ENCODE measurements around the gene SRSF8.
"Not testable (repeated sequence)": the region's sequence is repeated elsewhere in the genome, so short reads cannot be mapped to it uniquely, and the experiment has no call there.

Gene SRSF8

GRCh38 chr11:95066716-95067038 is at the start of gene SRSF8:
SRSF8 (plus strand) TSS chr11:95066919; CDS start chr11:95067227, 308 bp downstream.
- DNase-seq = no peak

GRCh38 chr11:95021468-95021867 is 45.3 kb upstream of the SRSF8 start:
- DNase-seq = not testable (repeated sequence)

GRCh38 chr11:95024958-95025357 is 41.8 kb upstream of the SRSF8 start, which contains the start of gene KDM4E:
KDM4E (plus strand) TSS chr11:95025258; CDS start chr11:95025558, 300 bp downstream.
- DNase-seq = no peak

- DNase-seq = not testable (repeated sequence)
These were observed 41.1 kb upstream of the SRSF8 start for GRCh38 chr11:95025594-95025993.

- no peak for DNase-seq
These were observed 38.4 kb upstream of the SRSF8 start for GRCh38 chr11:95028357-95028756.

GRCh38 chr11:95033051-95033450 is 33.7 kb upstream of the SRSF8 start:
- no peak for DNase-seq

GRCh38 chr11:95035316-95035715 is 31.4 kb upstream of the SRSF8 start:
- no peak for DNase-seq

- DNase-seq = not testable (repeated sequence)
These were observed 29.2 kb upstream of the SRSF8 start for GRCh38 chr11:95037356-95038035.

- DNase-seq = no peak
These were observed 24.5 kb upstream of the SRSF8 start for GRCh38 chr11:95042239-95042638.

- no peak for DNase-seq
These were observed 23.8 kb upstream of the SRSF8 start for GRCh38 chr11:95042906-95043305.

GRCh38 chr11:95044010-95044409 is 22.7 kb upstream of the SRSF8 start:
- DNase-seq = no peak

GRCh38 chr11:95045812-95046211 is 20.9 kb upstream of the SRSF8 start:
- no peak for DNase-seq

- not testable (repeated sequence) for DNase-seq
These were observed 17.6 kb upstream of the SRSF8 start, which contains the start of gene KDM4F for GRCh38 chr11:95049122-95049521. KDM4F (plus strand) TSS chr11:95049422.

- no peak for DNase-seq
These were observed 16.0 kb upstream of the SRSF8 start for GRCh38 chr11:95050595-95051202.

GRCh38 chr11:95054356-95054755 is 12.4 kb upstream of the SRSF8 start:
- DNase-seq = no peak

GRCh38 chr11:95055283-95055897 is 11.3 kb upstream of the SRSF8 start:
- no peak for DNase-seq

- no peak for DNase-seq
These were observed 8.8 kb upstream of the SRSF8 start for GRCh38 chr11:95057959-95058358.

GRCh38 chr11:95058621-95059020 is 8.1 kb upstream of the SRSF8 start:
- no peak for DNase-seq

- DNase-seq = no peak
These were observed 7.7 kb upstream of the SRSF8 start for GRCh38 chr11:95059046-95059445.

GRCh38 chr11:95065336-95065735 is 1.4 kb upstream of the SRSF8 start:
- DNase-seq = no peak

- peak; percentile 88 for DNase-seq
These were observed 521 bp downstream of the SRSF8 start for GRCh38 chr11:95067039-95067840.

GRCh38 chr11:95067841-95068219 is 1.1 kb downstream of the SRSF8 start:
- DNase-seq = no peak

- DNase-seq = peak; percentile 76
These were observed 1.8 kb downstream of the SRSF8 start for GRCh38 chr11:95068549-95068948.
